ENCODE results near the gene NDFIP1. TPM values are rescaled to one million over a fixed set of nuclear protein-coding genes. Genes with fewer than 3 reads are reported as not detected.

NDFIP1 gene
- total RNA-seq, 1 experiment from 2014 or later, result 58.0 TPM

GRCh38 chr5:142098275-142098674 lies 10.3 kb upstream of the NDFIP1 start:
- BruUV-seq (replicated peaks), result no TSS peak
- Mint-ChIP-seq H3K4me3 (ENCODE audit: low read depth, unreplicated experiment) (no peak overlapping the region), H3K27me3 (ENCODE audit: unreplicated experiment) (no peaks in the 10 kb centered on the region), H3K4me1 (ENCODE audit: low read depth, unreplicated experiment) (peaks cover 12% of the 10 kb centered on the region), H3K27ac (ENCODE audit: unreplicated experiment) (no peak overlapping the region), H3K9me3 (ENCODE audit: low read depth, unreplicated experiment) (no peaks in the 10 kb centered on the region), H3K36me3 (ENCODE audit: insufficient read depth, unreplicated experiment) (no peaks in the 10 kb centered on the region)
- TF ChIP-seq, protein P1, sequence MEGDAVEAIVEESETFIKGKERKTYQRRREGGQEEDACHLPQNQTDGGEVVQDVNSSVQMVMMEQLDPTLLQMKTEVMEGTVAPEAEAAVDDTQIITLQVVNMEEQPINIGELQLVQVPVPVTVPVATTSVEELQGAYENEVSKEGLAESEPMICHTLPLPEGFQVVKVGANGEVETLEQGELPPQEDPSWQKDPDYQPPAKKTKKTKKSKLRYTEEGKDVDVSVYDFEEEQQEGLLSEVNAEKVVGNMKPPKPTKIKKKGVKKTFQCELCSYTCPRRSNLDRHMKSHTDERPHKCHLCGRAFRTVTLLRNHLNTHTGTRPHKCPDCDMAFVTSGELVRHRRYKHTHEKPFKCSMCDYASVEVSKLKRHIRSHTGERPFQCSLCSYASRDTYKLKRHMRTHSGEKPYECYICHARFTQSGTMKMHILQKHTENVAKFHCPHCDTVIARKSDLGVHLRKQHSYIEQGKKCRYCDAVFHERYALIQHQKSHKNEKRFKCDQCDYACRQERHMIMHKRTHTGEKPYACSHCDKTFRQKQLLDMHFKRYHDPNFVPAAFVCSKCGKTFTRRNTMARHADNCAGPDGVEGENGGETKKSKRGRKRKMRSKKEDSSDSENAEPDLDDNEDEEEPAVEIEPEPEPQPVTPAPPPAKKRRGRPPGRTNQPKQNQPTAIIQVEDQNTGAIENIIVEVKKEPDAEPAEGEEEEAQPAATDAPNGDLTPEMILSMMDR (IDR thresholded peaks at IDR 0.05; ENCODE audit: unreplicated experiment), result no peak
- DNase-seq, result no peak
- CTCF ChIA-PET, result no interaction called here
- intact Hi-C loops (cut with micrococcal nuclease; ENCODE audit: unreplicated experiment), result no loop called here

GRCh38 chr5:142098931-142099330 lies 9.6 kb upstream of the NDFIP1 start:
- no peak for DNase-seq
- peaks cover 12% of the 10 kb centered on the region for H3K4me1 Mint-ChIP-seq (ENCODE audit: low read depth, unreplicated experiment)
- CTCF ChIA-PET, result no interaction called here
- intact Hi-C loops (cut with micrococcal nuclease; ENCODE audit: unreplicated experiment), result no loop called here
- H3K9me3 Mint-ChIP-seq (ENCODE audit: low read depth, unreplicated experiment), result no peaks in the 10 kb centered on the region
- H3K27me3 Mint-ChIP-seq (ENCODE audit: unreplicated experiment), result no peaks in the 10 kb centered on the region
- H3K27ac Mint-ChIP-seq (ENCODE audit: unreplicated experiment), result no peak overlapping the region
- BruUV-seq (replicated peaks), result no TSS peak
- TF ChIP-seq, protein P1 (IDR thresholded peaks at IDR 0.05; ENCODE audit: unreplicated experiment), result no peak
- H3K4me3 Mint-ChIP-seq (ENCODE audit: low read depth, unreplicated experiment), result no peak overlapping the region
- no peaks in the 10 kb centered on the region for H3K36me3 Mint-ChIP-seq (ENCODE audit: insufficient read depth, unreplicated experiment)

- intact Hi-C loops (cut with micrococcal nuclease; ENCODE audit: unreplicated experiment), result no loop called here
- Mint-ChIP-seq H3K27me3 (ENCODE audit: unreplicated experiment) (no peaks in the 10 kb centered on the region), H3K4me1 (ENCODE audit: low read depth, unreplicated experiment) (peaks cover 7% of the 10 kb centered on the region), H3K27ac (ENCODE audit: unreplicated experiment) (no peak overlapping the region), H3K36me3 (ENCODE audit: insufficient read depth, unreplicated experiment) (no peaks in the 10 kb centered on the region), H3K9me3 (ENCODE audit: low read depth, unreplicated experiment) (no peaks in the 10 kb centered on the region), H3K4me3 (ENCODE audit: low read depth, unreplicated experiment) (no peak overlapping the region)
- TF ChIP-seq, protein P1 (IDR thresholded peaks at IDR 0.05; ENCODE audit: unreplicated experiment), result no peak
- CTCF ChIA-PET, result no interaction called here
- BruUV-seq (replicated peaks), result no TSS peak
- no peak for DNase-seq
Observed at GRCh38 chr5:142100307-142100706, 8.3 kb upstream of the NDFIP1 start.

DNA sequence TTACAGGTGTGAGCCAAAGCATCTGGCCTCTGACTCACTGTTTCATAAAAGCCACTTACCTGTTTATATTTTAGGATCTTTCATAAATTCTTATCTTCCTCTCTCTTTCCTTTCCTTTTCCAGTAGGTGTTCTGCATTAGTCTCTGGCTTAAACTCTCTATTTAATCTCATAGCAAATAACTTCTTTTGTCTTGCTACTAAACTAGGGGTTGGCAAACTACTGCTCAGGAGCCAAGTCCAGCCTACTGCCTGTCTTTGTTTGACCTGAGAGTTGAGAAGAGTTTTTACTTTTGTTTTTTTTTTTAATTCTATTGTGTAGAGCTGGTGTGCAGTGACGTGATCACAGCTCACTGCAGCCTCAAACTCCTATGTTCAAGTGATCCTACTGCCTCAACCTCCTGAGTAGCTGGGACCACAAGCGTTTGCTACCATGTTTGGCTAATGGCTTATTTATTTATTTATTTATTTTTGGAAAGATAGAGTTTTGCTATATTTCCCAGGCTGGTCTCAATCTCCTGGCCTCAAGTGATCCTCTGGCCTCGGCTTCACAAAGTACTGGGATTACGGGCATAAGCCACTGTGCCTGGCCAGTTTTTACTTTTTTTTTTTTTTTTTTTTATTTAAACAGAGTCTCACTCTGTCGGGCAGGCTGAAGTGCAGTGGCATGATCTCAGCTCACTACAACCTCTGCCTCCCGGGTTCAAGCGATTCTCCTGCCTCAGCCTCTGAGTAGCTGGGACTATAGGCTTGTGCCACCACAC lies 5.4 kb upstream of the NDFIP1 start:
- DNase-seq, result no peak
- CTCF ChIA-PET, result interaction anchor here (0.7 kb wide), 2 partner anchors 46 to 1503 kb away, joined by 3 to 10 read pairs; no protein-coding TSS in a partner anchor

More for the DNA sequence above, 5.4 kb upstream of the NDFIP1 start:
- no peak overlapping the region for H3K4me3 Mint-ChIP-seq (ENCODE audit: low read depth, unreplicated experiment)
- no peaks in the 10 kb centered on the region for H3K9me3 Mint-ChIP-seq (ENCODE audit: low read depth, unreplicated experiment)
- TF ChIP-seq, protein P1 (IDR thresholded peaks at IDR 0.05; ENCODE audit: unreplicated experiment), result no peak
- H3K27me3 Mint-ChIP-seq (ENCODE audit: unreplicated experiment), result no peaks in the 10 kb centered on the region
- H3K4me1 Mint-ChIP-seq (ENCODE audit: low read depth, unreplicated experiment), result peaks cover 5% of the 10 kb centered on the region
- H3K27ac Mint-ChIP-seq (ENCODE audit: unreplicated experiment), result no peak overlapping the region
- peaks cover 2% of the 10 kb centered on the region for H3K36me3 Mint-ChIP-seq (ENCODE audit: insufficient read depth, unreplicated experiment)
- BruUV-seq (replicated peaks), result no TSS peak
- intact Hi-C loops (cut with micrococcal nuclease; ENCODE audit: unreplicated experiment), result no loop called here
